ENCODE results near the gene RABGAP1.

Gene RABGAP1

DNA sequence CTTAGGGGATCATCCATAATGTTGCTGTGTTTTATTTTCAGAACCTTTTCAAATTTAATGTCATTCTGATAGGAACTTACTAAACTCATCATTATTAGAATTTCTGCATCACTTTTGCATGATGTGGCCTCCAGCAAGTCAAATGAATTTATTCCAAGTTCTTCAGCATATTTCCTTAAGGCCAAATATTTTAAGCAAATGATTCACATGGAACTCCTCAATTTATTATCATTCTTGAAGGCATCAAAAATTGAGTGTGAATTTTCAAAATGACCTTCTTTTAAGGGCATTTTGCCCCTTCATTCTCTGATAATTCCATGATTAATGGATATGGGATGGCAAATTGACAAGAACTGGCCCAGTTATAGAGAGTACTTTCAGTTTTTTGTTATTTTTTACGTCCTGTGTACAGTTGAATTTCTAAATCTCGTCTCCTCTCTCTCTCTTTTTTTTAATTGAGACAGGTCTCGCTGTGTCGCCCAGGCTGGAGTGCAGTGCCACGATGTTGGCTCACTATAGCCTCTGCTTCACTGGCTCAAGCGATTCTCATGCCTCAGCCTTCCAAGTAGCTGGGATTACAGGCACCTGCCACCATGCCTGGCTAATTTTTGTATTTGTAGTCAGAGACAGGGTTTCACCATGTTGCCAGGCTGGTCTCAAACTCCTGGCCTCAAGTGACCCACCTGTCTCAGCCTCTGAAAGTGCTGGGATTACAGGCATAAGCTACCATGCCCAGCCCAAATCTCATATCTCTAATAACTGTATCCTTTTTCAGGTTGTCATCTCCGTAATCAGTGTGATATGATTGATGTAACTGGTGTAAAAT is 121.7 kb downstream of the RABGAP1 start:
- no peak for DNase-seq
- Mint-ChIP-seq H3K27me3 (no peaks in the 10 kb centered on the region), H3K4me1 (ENCODE audit: low read depth) (peaks cover 5% of the 10 kb centered on the region), H3K36me3 (ENCODE audit: low read depth) (peaks cover 33% of the 10 kb centered on the region), H3K4me3 (no peak overlapping the region), H3K9me3 (no peaks in the 10 kb centered on the region), H3K27ac (no peak overlapping the region)

DNA sequence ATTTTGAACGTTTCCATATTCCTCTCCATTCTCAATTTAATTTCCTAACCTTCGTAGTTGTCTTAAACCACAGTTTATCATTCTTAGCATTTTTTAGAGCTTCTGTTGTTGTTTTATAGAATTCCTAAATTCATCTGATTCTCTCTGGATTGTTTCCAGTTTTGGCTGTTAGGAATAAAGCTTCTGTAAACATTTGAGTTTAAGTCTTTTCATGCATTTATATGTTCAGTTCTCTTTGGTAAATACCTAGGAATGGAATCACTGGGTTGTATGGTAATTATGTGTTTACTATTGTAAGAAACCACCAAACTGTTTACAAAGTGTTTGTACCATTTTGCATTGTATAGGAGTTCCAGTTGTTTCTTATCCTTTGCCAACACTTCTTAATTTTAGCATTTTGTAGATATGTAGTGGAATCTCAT is 122.4 kb downstream of the RABGAP1 start:
- Mint-ChIP-seq H3K27ac (no peak overlapping the region), H3K36me3 (ENCODE audit: low read depth) (peaks cover 35% of the 10 kb centered on the region), H3K9me3 (no peaks in the 10 kb centered on the region), H3K27me3 (no peaks in the 10 kb centered on the region), H3K4me3 (no peak overlapping the region), H3K4me1 (ENCODE audit: low read depth) (peaks cover 5% of the 10 kb centered on the region)
- no peak for DNase-seq

DNA sequence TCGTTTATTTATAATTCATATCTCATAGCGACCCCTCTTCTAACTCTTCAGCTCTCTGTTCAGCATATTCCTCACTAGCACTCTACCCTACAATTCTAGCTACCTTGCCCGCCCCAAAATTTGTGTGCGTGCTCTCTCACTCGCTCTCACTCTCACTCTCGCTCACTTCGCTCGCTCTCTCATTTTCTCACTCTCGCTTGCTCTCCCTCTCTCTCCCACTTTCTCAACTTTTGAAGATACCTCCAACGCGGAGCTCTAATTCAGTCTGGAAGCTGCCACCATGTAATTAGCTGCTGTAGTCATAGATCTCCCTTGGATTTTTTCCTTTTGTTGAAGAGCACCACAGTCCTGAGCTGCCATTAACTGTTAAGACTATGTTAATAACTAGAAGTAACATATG is 123.1 kb downstream of the RABGAP1 start:
- H3K4me3 Mint-ChIP-seq, result no peak overlapping the region
- no peaks in the 10 kb centered on the region for H3K9me3 Mint-ChIP-seq
- no peak for DNase-seq
- H3K27me3 Mint-ChIP-seq, result no peaks in the 10 kb centered on the region
- H3K36me3 Mint-ChIP-seq (ENCODE audit: low read depth), result peaks cover 37% of the 10 kb centered on the region
- no peak overlapping the region for H3K27ac Mint-ChIP-seq
- H3K4me1 Mint-ChIP-seq (ENCODE audit: low read depth), result peaks cover 6% of the 10 kb centered on the region

DNA sequence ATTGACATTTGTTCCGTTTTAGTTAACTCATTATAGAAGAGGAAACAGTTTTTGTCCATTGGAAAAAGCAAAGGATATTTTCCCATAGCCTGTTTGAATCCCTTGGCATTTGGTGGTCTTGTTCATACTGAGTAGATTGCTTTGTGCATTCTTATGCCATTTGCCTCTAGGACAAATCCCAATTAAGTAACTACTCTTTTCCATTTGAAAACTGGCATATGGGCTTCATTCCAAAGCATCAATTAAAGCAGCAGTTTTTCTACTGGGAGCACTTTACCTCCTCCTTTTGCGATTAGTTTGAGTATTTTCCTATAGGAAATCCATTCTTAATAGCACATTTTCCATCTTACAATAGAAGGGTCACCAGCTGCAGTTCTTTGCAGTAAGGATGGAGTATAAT is 123.9 kb downstream of the RABGAP1 start:
- no peak for DNase-seq
- Mint-ChIP-seq H3K27me3 (no peaks in the 10 kb centered on the region), H3K9me3 (no peaks in the 10 kb centered on the region), H3K4me3 (no peak overlapping the region), H3K27ac (no peak overlapping the region), H3K4me1 (ENCODE audit: low read depth) (peaks cover 5% of the 10 kb centered on the region), H3K36me3 (ENCODE audit: low read depth) (peaks cover 41% of the 10 kb centered on the region)

- Mint-ChIP-seq H3K9me3 (no peaks in the 10 kb centered on the region), H3K4me3 (no peak overlapping the region), H3K4me1 (ENCODE audit: low read depth) (peaks cover 6% of the 10 kb centered on the region), H3K27ac (no peak overlapping the region), H3K36me3 (ENCODE audit: low read depth) (peaks cover 46% of the 10 kb centered on the region), H3K27me3 (no peaks in the 10 kb centered on the region)
- DNase-seq, result no peak
Measured at GRCh38 chr9:123065196-123065595, 124.4 kb downstream of the RABGAP1 start.

- H3K27me3 Mint-ChIP-seq, result no peaks in the 10 kb centered on the region
- no peak for DNase-seq
- H3K4me3 Mint-ChIP-seq, result no peak overlapping the region
- no peak overlapping the region for H3K27ac Mint-ChIP-seq
- H3K36me3 Mint-ChIP-seq (ENCODE audit: low read depth), result peaks cover 63% of the 10 kb centered on the region
- peaks cover 12% of the 10 kb centered on the region for H3K4me1 Mint-ChIP-seq (ENCODE audit: low read depth)
- H3K9me3 Mint-ChIP-seq, result no peaks in the 10 kb centered on the region
Measured at GRCh38 chr9:123067136-123067535, 126.3 kb downstream of the RABGAP1 start.

GRCh38 chr9:123069010-123069481 is 128.2 kb downstream of the RABGAP1 start:
- Mint-ChIP-seq H3K36me3 (ENCODE audit: low read depth) (peaks cover 74% of the 10 kb centered on the region), H3K27ac (no peak overlapping the region), H3K9me3 (no peaks in the 10 kb centered on the region), H3K4me3 (no peak overlapping the region), H3K4me1 (ENCODE audit: low read depth) (peaks cover 12% of the 10 kb centered on the region), H3K27me3 (no peaks in the 10 kb centered on the region)
- DNase-seq, result no peak

DNA sequence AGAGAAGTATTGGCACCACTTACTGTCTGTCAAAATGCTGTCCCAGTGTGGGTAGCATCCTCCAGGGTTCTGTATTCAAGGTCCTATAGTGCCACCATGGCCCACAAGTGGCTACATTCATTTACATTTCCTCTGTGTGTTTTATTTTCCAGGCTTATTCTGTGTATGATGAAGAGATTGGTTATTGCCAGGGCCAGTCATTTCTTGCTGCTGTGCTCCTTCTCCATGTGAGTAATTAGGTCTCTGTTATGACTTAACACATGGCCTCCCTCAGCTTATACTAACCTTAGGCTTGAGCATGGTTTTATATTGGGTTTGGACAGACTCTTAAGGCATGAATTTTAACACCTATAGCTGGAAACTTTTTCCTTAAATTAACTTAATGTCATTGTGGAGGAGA is 129.4 kb downstream of the RABGAP1 start:
- DNase-seq, result no peak
- Mint-ChIP-seq H3K27me3 (no peaks in the 10 kb centered on the region), H3K36me3 (ENCODE audit: low read depth) (peaks cover 75% of the 10 kb centered on the region), H3K4me1 (ENCODE audit: low read depth) (peaks cover 12% of the 10 kb centered on the region), H3K4me3 (no peak overlapping the region), H3K9me3 (no peaks in the 10 kb centered on the region), H3K27ac (peak overlapping the region; percentile 50)

DNA sequence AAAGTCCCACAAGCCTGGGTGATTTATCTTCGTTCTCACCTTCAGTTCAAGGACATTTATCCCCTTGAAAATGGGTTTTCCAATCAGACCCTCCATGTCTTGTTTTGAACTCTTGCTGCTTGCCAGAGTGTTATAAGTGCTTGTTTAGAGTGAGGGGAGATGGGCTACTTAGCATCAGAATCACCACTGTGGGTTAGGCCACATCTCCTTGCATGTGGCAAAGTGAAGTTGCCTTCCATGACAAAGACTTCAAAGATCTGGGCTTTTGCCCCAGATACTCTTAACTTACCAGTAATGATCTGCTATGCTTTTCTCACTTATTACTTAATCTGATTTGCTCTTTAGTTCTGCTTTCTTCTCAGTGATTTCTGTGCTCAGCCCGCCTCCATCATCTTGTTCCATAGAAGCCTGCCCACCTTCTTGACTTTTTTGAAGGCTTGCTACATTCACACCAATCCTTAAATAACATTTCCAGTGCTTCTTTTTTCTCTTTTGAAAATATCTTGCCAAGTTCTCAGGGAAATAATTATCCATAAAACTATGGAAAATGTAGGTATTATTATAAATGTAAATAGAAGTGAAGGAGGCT is 131.7 kb downstream of the RABGAP1 start:
- no peak for DNase-seq
- H3K9me3 Mint-ChIP-seq, result no peaks in the 10 kb centered on the region
- H3K4me3 Mint-ChIP-seq, result no peak overlapping the region
- H3K27me3 Mint-ChIP-seq, result no peaks in the 10 kb centered on the region
- H3K27ac Mint-ChIP-seq, result no peak overlapping the region
- peaks cover 68% of the 10 kb centered on the region for H3K36me3 Mint-ChIP-seq (ENCODE audit: low read depth)
- peaks cover 12% of the 10 kb centered on the region for H3K4me1 Mint-ChIP-seq (ENCODE audit: low read depth)

DNA sequence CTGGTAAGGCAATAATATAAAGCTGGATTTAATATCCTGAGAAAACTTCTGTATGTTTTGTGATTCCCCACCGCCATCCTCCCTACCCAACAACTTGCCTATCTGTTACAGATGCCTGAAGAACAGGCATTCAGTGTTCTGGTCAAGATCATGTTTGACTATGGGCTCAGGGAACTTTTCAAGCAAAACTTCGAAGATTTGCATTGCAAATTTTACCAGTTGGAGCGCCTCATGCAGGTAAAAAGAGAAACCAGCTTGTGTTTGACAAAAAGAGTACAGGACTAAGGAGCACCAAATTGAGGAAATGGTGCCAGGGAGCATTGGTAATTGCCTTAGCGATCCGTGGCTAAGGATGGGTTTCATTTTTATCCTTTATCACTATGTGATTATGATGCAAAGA is 132.6 kb downstream of the RABGAP1 start:
- H3K9me3 Mint-ChIP-seq, result no peaks in the 10 kb centered on the region
- H3K27me3 Mint-ChIP-seq, result no peaks in the 10 kb centered on the region
- peaks cover 12% of the 10 kb centered on the region for H3K4me1 Mint-ChIP-seq (ENCODE audit: low read depth)
- no peak overlapping the region for H3K4me3 Mint-ChIP-seq
- H3K36me3 Mint-ChIP-seq (ENCODE audit: low read depth), result peaks cover 75% of the 10 kb centered on the region
- H3K27ac Mint-ChIP-seq, result peak overlapping the region; percentile 6
- DNase-seq, result no peak

- Mint-ChIP-seq H3K36me3 (ENCODE audit: low read depth) (peaks cover 78% of the 10 kb centered on the region), H3K9me3 (no peaks in the 10 kb centered on the region), H3K27ac (no peak overlapping the region), H3K4me1 (ENCODE audit: low read depth) (peaks cover 11% of the 10 kb centered on the region), H3K4me3 (no peak overlapping the region), H3K27me3 (no peaks in the 10 kb centered on the region)
- no peak for DNase-seq
Measured at GRCh38 chr9:123073991-123074422, 133.2 kb downstream of the RABGAP1 start.

GRCh38 chr9:123074628-123075027 is 133.8 kb downstream of the RABGAP1 start:
- Mint-ChIP-seq H3K36me3 (ENCODE audit: low read depth) (peaks cover 81% of the 10 kb centered on the region), H3K9me3 (no peaks in the 10 kb centered on the region), H3K4me3 (no peak overlapping the region), H3K4me1 (ENCODE audit: low read depth) (peaks cover 11% of the 10 kb centered on the region), H3K27ac (no peak overlapping the region), H3K27me3 (no peaks in the 10 kb centered on the region)
- DNase-seq, result no peak

GRCh38 chr9:123080444-123080843 is 139.6 kb downstream of the RABGAP1 start:
- Mint-ChIP-seq H3K27me3 (no peaks in the 10 kb centered on the region), H3K36me3 (ENCODE audit: low read depth) (peaks cover 89% of the 10 kb centered on the region), H3K9me3 (no peaks in the 10 kb centered on the region)

DNA sequence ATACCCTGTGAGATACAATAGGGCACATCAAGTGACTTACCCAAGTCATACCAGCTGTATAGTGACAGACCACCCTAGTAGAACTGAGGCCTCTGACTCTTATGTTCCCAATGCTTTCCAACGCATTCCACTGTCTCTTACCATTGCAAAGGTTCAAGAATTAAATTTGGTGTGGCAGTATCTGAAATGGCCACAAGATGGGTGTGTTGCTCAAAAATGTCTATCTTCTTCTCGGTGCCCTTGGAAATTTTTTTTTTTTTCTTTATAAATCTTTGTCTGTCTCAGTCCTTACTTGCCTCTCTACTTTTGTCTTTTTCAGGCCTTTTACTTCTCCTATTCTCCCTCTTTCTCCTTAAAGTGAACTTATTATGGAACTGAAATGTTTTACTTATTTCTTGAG is 141.0 kb downstream of the RABGAP1 start:
- no peak overlapping the region for H3K27ac Mint-ChIP-seq
- no peak overlapping the region for H3K4me3 Mint-ChIP-seq
- no peaks in the 10 kb centered on the region for H3K9me3 Mint-ChIP-seq
- no peaks in the 10 kb centered on the region for H3K4me1 Mint-ChIP-seq (ENCODE audit: low read depth)
- H3K36me3 Mint-ChIP-seq (ENCODE audit: low read depth), result peaks cover 86% of the 10 kb centered on the region
- no peak for DNase-seq
- no peaks in the 10 kb centered on the region for H3K27me3 Mint-ChIP-seq

More at GRCh38 chr9:123080444-123080843, 139.6 kb downstream of the RABGAP1 start:
- no peaks in the 10 kb centered on the region for H3K4me1 Mint-ChIP-seq (ENCODE audit: low read depth)
- no peak overlapping the region for H3K27ac Mint-ChIP-seq
- H3K4me3 Mint-ChIP-seq, result no peak overlapping the region
- no peak for DNase-seq

- Mint-ChIP-seq H3K9me3 (no peaks in the 10 kb centered on the region), H3K27me3 (no peaks in the 10 kb centered on the region), H3K4me3 (no peak overlapping the region), H3K36me3 (ENCODE audit: low read depth) (peaks cover 81% of the 10 kb centered on the region), H3K4me1 (ENCODE audit: low read depth) (no peaks in the 10 kb centered on the region), H3K27ac (no peak overlapping the region)
- DNase-seq, result no peak
Measured at GRCh38 chr9:123083680-123084079, 142.9 kb downstream of the RABGAP1 start.

Measured in activated T-cell treated with anti-CD3 and anti-CD28 coated beads, Interleukin-2, amount 50 U/mL, for 24 hours (primary cell).